ENCODE data around the gene FAN1.

GRCh38 chr15:30921781-30922479, 18.2 kb downstream of the FAN1 start:
- TF ChIP-seq POLR2A (IDR thresholded peaks at IDR 0.05; ENCODE audit: low read depth, low read length), result no peak
- no peak for TF ChIP-seq CTCF (conservative IDR thresholded peaks at IDR 0.05; ENCODE audit: low read depth, low read length)
- no peak for TF ChIP-seq SMC3 (IDR thresholded peaks at IDR 0.05; ENCODE audit: low read depth, low read length)
- no peak for TF ChIP-seq USF2 (IDR thresholded peaks at IDR 0.05; ENCODE audit: low read depth, low read length)
- no peak for TF ChIP-seq MXI1 (IDR thresholded peaks at IDR 0.05; ENCODE audit: borderline replicate concordance, low read depth, low read length)
- TF ChIP-seq RAD21 (IDR thresholded peaks at IDR 0.05; ENCODE audit: low read length), result no peak
- TF ChIP-seq MAFK (IDR thresholded peaks at IDR 0.05; ENCODE audit: low read depth, low read length), result no peak
- no peak for TF ChIP-seq RCOR1 (IDR thresholded peaks at IDR 0.05; ENCODE audit: insufficient replicate concordance, low read length)
- no peak for TF ChIP-seq RFX5 (IDR thresholded peaks at IDR 0.05; ENCODE audit: low read depth, low read length)
- TF ChIP-seq ELK1 (IDR thresholded peaks at IDR 0.05; ENCODE audit: borderline replicate concordance, low read depth, low read length), result no peak
- no peak for TF ChIP-seq NFE2L2 (IDR thresholded peaks at IDR 0.05; ENCODE audit: low read depth, low read length)
